Astrocyte (in vitro differentiated cells and primary cell): ENCODE measurements around the gene ACTRT2. TPM values are rescaled to one million over a fixed set of nuclear protein-coding genes. Genes with fewer than 3 reads are reported as not detected.

Experiments used
- DNase-seq: peaks from one replicate; pipeline ENCODE4 v3.0.0-alpha.2; 2010; ENCODE audit warnings: low read depth
- FAIRE-seq: peaks from 2 replicates; lab custom pipeline; 2011; peaks lifted over from hg19 to GRCh38; lab: Jason Lieb, UNC
- H2AFZ ChIP-seq: 2 replicates; pipeline ENCODE4 v1.6.0; 2012; ENCODE audit warnings: low read depth, low read length, inconsistent platforms
- H3K27ac ChIP-seq: 2 replicates; pipeline ENCODE4 v1.5.1; 2011; ENCODE audit warnings: low read depth, low read length, inconsistent platforms
- H3K27me3 ChIP-seq: 2 replicates; pipeline ENCODE4 v1.6.0; 2011; ENCODE audit warnings: low read length, inconsistent platforms; ENCODE audit not compliant: insufficient read depth
- H3K36me3 ChIP-seq: 2 replicates; pipeline ENCODE4 v1.5.1; 2011; ENCODE audit warnings: low read length, inconsistent platforms; ENCODE audit not compliant: insufficient read depth
- H3K4me1 ChIP-seq: 2 replicates; pipeline ENCODE4 v1.5.1; 2011; ENCODE audit warnings: low read length, inconsistent platforms; ENCODE audit not compliant: insufficient read depth
- H3K4me2 ChIP-seq: 2 replicates; pipeline ENCODE4 v1.6.0; 2012; ENCODE audit warnings: low read length, inconsistent platforms
- H3K4me3 ChIP-seq: 2 replicates; pipeline ENCODE4 v1.5.1; 2011; ENCODE audit warnings: low read depth, mild to moderate bottlenecking, low read length, inconsistent platforms; ENCODE audit not compliant: insufficient read depth
- H3K79me2 ChIP-seq: 2 replicates; pipeline ENCODE4 v1.6.0; 2012; ENCODE audit warnings: mild to moderate bottlenecking, low read length, inconsistent platforms; ENCODE audit not compliant: insufficient read depth
- H3K9ac ChIP-seq: 2 replicates; pipeline ENCODE4 v1.6.0; 2012; ENCODE audit warnings: mild to moderate bottlenecking, low read length, inconsistent platforms
- H3K9me3 ChIP-seq: 2 replicates; pipeline ENCODE4 v1.5.1; 2012; ENCODE audit warnings: low read depth, mild to moderate bottlenecking, low read length, inconsistent platforms; ENCODE audit not compliant: insufficient read depth
- H4K20me1 ChIP-seq: 2 replicates; pipeline ENCODE4 v1.6.0; 2012; ENCODE audit warnings: low read length, inconsistent platforms; ENCODE audit not compliant: insufficient read depth
- H3K27ac Mint-ChIP-seq: one replicate; pipeline ENCODE4 v1.8.0; 2021; ENCODE audit warnings: mild to moderate bottlenecking, mixed read lengths; ENCODE audit not compliant: unreplicated experiment
- H3K27me3 Mint-ChIP-seq: one replicate; pipeline ENCODE4 v1.8.0; 2021; ENCODE audit warnings: low read depth, mixed read lengths; ENCODE audit not compliant: unreplicated experiment
- H3K36me3 Mint-ChIP-seq: one replicate; pipeline ENCODE4 v1.8.0; 2021; ENCODE audit warnings: low read depth, mixed read lengths; ENCODE audit not compliant: unreplicated experiment
- H3K4me1 Mint-ChIP-seq: one replicate; pipeline ENCODE4 v1.8.0; 2021; ENCODE audit warnings: low read depth, mixed read lengths; ENCODE audit not compliant: unreplicated experiment
- H3K4me3 Mint-ChIP-seq: one replicate; pipeline ENCODE4 v1.8.0; 2021; ENCODE audit warnings: mild to moderate bottlenecking, moderate library complexity, mixed read lengths; ENCODE audit not compliant: unreplicated experiment
- H3K9me3 Mint-ChIP-seq: one replicate; pipeline ENCODE4 v1.8.0; 2021; ENCODE audit warnings: mild to moderate bottlenecking, mixed read lengths; ENCODE audit not compliant: unreplicated experiment
- EZH2 ChIP-seq: IDR thresholded peaks from 2 replicates; pipeline ENCODE4 v1.6.1; 2012; ENCODE audit warnings: mild to moderate bottlenecking, low read length, inconsistent platforms; ENCODE audit not compliant: insufficient read depth
- total RNA-seq: library from RNA; stranded (reverse); gene quantifications from 2 replicates; pipeline ENCODE4 v1.2.1, GENCODE V29; 2021
- TF ChIP-seq, protein P1 (sequence below): IDR thresholded peaks from 2 replicates; pipeline ENCODE4 v1.5.1; 2011; ENCODE audit warnings: low read depth, mild to moderate bottlenecking, inconsistent platforms, low read length, moderate library complexity; ENCODE audit not compliant: insufficient read depth

Gene ACTRT2
- total RNA-seq, 1 donor from 2014 or later, result not detected

DNA sequence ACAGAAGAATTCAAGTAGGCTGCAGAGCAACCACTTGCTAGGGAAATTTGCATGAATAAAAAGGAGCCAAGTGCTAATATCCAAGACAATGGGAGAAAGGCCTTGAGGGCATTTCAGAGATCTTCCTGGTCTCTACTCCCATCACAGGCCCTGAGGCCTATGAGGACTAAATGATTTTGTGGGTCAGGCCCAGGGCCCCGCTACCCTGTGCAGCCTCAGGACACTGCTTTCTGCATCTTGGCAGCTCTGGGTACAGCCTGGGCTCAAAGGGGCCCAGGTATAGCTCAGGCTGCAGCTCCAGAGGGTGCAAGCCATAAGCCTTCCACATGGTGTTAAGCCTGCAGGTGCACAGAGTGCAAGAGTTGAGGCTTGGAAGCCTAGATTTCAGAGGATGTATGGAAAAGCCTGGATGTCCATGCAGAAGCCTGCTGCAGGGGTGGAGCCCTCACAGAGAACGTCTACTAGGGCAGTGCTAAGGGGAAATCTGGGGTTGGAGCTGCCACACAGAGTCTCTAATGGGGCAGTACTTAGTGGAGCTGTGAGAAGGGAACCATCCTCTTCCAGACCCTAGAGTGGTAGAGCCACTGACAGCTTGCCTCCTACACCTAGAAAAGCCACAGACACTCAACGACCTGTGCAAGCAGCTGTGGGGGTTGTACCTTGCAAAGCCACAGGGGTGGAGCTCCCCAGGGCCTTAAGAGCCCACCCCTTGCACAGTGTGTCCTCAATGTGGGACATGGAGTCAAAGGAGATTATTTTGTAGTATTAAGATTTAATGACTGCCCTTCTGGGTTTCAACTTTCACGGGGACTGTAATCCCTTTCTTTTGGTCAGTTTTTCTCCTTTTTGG is 13.7 kb upstream of the ACTRT2 start:
- H3K27me3 ChIP-seq, result no peaks in the 10 kb centered on the region
- no peak overlapping the region for H2AFZ ChIP-seq
- H3K9me3 ChIP-seq, result peaks cover 10% of the 10 kb centered on the region
- DNase-seq, result no peak
- H3K79me2 ChIP-seq, result no peaks in the 10 kb centered on the region
- Mint-ChIP-seq H3K27ac (no peak overlapping the region), H3K9me3 (peaks cover 23% of the 10 kb centered on the region), H3K27me3 (peaks cover 41% of the 10 kb centered on the region), H3K4me3 (no peak overlapping the region), H3K4me1 (no peaks in the 10 kb centered on the region), H3K36me3 (no peaks in the 10 kb centered on the region)
- H3K4me1 ChIP-seq, result no peaks in the 10 kb centered on the region
- no peaks in the 10 kb centered on the region for H4K20me1 ChIP-seq
- no peak overlapping the region for H3K4me2 ChIP-seq
- FAIRE-seq, result no peak
- H3K4me3 ChIP-seq, result no peak overlapping the region
- H3K9ac ChIP-seq, result no peak overlapping the region
- no peak overlapping the region for H3K27ac ChIP-seq
- TF ChIP-seq EZH2, result no peak
- TF ChIP-seq, protein P1, sequence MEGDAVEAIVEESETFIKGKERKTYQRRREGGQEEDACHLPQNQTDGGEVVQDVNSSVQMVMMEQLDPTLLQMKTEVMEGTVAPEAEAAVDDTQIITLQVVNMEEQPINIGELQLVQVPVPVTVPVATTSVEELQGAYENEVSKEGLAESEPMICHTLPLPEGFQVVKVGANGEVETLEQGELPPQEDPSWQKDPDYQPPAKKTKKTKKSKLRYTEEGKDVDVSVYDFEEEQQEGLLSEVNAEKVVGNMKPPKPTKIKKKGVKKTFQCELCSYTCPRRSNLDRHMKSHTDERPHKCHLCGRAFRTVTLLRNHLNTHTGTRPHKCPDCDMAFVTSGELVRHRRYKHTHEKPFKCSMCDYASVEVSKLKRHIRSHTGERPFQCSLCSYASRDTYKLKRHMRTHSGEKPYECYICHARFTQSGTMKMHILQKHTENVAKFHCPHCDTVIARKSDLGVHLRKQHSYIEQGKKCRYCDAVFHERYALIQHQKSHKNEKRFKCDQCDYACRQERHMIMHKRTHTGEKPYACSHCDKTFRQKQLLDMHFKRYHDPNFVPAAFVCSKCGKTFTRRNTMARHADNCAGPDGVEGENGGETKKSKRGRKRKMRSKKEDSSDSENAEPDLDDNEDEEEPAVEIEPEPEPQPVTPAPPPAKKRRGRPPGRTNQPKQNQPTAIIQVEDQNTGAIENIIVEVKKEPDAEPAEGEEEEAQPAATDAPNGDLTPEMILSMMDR, result no peak
- H3K36me3 ChIP-seq, result no peaks in the 10 kb centered on the region

- no peaks in the 10 kb centered on the region for H3K4me1 ChIP-seq
- no peak overlapping the region for H3K9ac ChIP-seq
- DNase-seq (no peak), FAIRE-seq (no peak)
- TF ChIP-seq, protein P1, result no peak
- TF ChIP-seq EZH2, result no peak
- H3K9me3 ChIP-seq, result peaks cover 10% of the 10 kb centered on the region
- Mint-ChIP-seq H3K36me3 (no peaks in the 10 kb centered on the region), H3K4me3 (no peak overlapping the region), H3K27ac (no peak overlapping the region), H3K9me3 (peaks cover 23% of the 10 kb centered on the region), H3K4me1 (no peaks in the 10 kb centered on the region), H3K27me3 (peaks cover 42% of the 10 kb centered on the region)
- no peak overlapping the region for H3K4me3 ChIP-seq
- no peak overlapping the region for H3K4me2 ChIP-seq
- H2AFZ ChIP-seq, result no peak overlapping the region
- H3K79me2 ChIP-seq, result no peaks in the 10 kb centered on the region
- H3K27ac ChIP-seq, result no peak overlapping the region
- H3K36me3 ChIP-seq, result no peaks in the 10 kb centered on the region
- H3K27me3 ChIP-seq, result peaks cover 2% of the 10 kb centered on the region
- H4K20me1 ChIP-seq, result no peaks in the 10 kb centered on the region
Observed at GRCh38 chr1:3009021-3009420, 12.2 kb upstream of the ACTRT2 start.

DNA sequence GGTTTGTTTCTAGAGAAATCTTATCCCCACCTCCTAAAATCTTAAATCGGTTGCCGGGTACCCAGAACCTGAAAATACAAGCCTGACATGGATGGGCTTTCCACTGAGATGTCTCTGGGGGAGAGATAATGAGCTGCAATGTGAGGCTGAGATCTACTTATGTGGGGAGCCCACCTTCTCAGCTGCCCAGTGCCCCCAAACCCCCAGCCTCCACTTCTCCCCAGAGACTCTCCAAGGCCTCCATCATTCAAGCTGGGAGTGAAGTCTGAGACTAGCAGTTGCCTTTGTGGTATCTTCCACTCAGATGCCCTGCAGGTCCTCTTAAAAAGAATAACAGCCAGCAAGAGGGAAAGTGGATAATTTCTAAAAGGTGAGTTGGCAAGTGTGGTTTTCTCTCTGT is 11.7 kb upstream of the ACTRT2 start:
- peaks cover 23% of the 10 kb centered on the region for H3K9me3 Mint-ChIP-seq

More for the DNA sequence above, 11.7 kb upstream of the ACTRT2 start:
- H3K4me3 Mint-ChIP-seq, result no peak overlapping the region
- peaks cover 43% of the 10 kb centered on the region for H3K27me3 Mint-ChIP-seq
- peaks cover 10% of the 10 kb centered on the region for H3K9me3 ChIP-seq
- no peaks in the 10 kb centered on the region for H3K4me1 ChIP-seq
- H3K27ac ChIP-seq, result no peak overlapping the region
- no peaks in the 10 kb centered on the region for H3K79me2 ChIP-seq
- H3K36me3 ChIP-seq, result no peaks in the 10 kb centered on the region
- DNase-seq (no peak), FAIRE-seq (no peak)
- TF ChIP-seq EZH2, result no peak
- TF ChIP-seq, protein P1, result no peak
- no peaks in the 10 kb centered on the region for H3K36me3 Mint-ChIP-seq
- H3K4me3 ChIP-seq, result no peak overlapping the region
- H3K4me1 Mint-ChIP-seq, result no peaks in the 10 kb centered on the region
- H3K27ac Mint-ChIP-seq, result no peak overlapping the region
- no peak overlapping the region for H2AFZ ChIP-seq
- peaks cover 4% of the 10 kb centered on the region for H3K27me3 ChIP-seq
- H3K9ac ChIP-seq, result no peak overlapping the region
- H3K4me2 ChIP-seq, result no peak overlapping the region
- H4K20me1 ChIP-seq, result no peaks in the 10 kb centered on the region
